SK-N-MC (cell line): Measurements from ENCODE around the gene CKAP2L.

Experiments
- EZH2 ChIP-seq: fragments of 200-600 bp; sonication (generic); IDR thresholded peaks from one replicate; pipeline ENCODE4 v1.6.1; 2017; ENCODE audit warnings: antibody characterized with exemption
- POLR2AphosphoS5 ChIP-seq: IDR thresholded peaks from 2 replicates; pipeline ENCODE4 v1.6.1; 2012; ENCODE audit warnings: mild to moderate bottlenecking, low read depth, low read length, borderline replicate concordance

DNA sequence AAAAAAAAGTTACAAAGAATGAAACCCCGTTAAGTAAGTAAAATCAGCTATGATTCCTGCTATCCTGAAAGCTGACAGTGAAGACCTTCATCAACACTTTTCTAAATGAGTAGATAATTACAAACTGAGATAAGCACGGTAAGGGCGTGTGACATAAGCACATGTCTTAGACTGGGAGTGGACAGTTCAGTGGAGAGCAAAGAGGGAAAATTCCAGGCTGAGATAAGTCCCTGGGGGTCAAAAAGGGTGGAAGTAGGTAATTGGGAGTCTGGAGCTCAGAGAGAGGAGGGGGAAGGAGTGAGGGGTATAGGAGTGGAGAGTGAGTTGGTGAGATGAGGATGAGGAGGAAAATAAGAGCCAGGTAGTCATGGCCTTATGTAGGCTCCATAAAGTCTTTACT, 24.2 kb upstream of the CKAP2L start:
- no peak for TF ChIP-seq POLR2AphosphoS5
- no peak for TF ChIP-seq EZH2
